ENCODE results near the gene GATAD2B. TPM values are rescaled to one million over a fixed set of nuclear protein-coding genes. Genes with fewer than 3 reads are reported as not detected.
A peak's percentile ranks its signal among the peaks of the same experiment; 100 is the strongest.

The GATAD2B gene
- total and polyA plus RNA-seq, 8 donors, result 31.5 to 41.5 (median 33.1) TPM

- TF ChIP-seq CTCF (IDR thresholded peaks at IDR 0.05), result no peak
- intact Hi-C loops (cut with DNase I), result no loop called here
- DNase-seq (peak in 1 of 4 donors; percentile 21), ATAC-seq (peak; percentile 70)
- H3K4me1 ChIP-seq, result peaks cover 4 to 19% of the 10 kb centered on the region in 2 donors
- H3K27me3 ChIP-seq, result no peaks in the 10 kb centered on the region
- H3K27ac ChIP-seq, result peak overlapping the region in 1 of 2 donors; percentile 3
- peaks cover 0 to 13% of the 10 kb centered on the region in 2 donors for H3K36me3 ChIP-seq
- no peaks in the 10 kb centered on the region for H3K9me3 ChIP-seq
- H3K4me3 ChIP-seq, result no peak overlapping the region
Measured at GRCh38 chr1:153888533-153888932, 34.2 kb downstream of the GATAD2B start.

GRCh38 chr1:153886127-153886526 is 36.6 kb downstream of the GATAD2B start:
- H3K9me3 ChIP-seq, result no peaks in the 10 kb centered on the region
- H3K36me3 ChIP-seq, result no peaks in the 10 kb centered on the region
- DNase-seq, result no peak
- peaks cover 4 to 43% of the 10 kb centered on the region in 2 donors for H3K4me1 ChIP-seq
- no peaks in the 10 kb centered on the region for H3K27me3 ChIP-seq
- TF ChIP-seq CTCF (IDR thresholded peaks at IDR 0.05), result no peak
- intact Hi-C loops (cut with DNase I), result no loop called here
- H3K4me3 ChIP-seq, result no peak overlapping the region
- peak overlapping the region in 1 of 2 donors; percentile 18 for H3K27ac ChIP-seq
- no peak for ATAC-seq

GRCh38 chr1:153883223-153883622 is 39.5 kb downstream of the GATAD2B start:
- ATAC-seq (no peak), DNase-seq (no peak)
- Histone ChIP-seq H3K27me3 (no peaks in the 10 kb centered on the region), H3K4me3 (no peak overlapping the region), H3K36me3 (no peaks in the 10 kb centered on the region), H3K9me3 (no peaks in the 10 kb centered on the region), H3K4me1 (peaks cover 0 to 39% of the 10 kb centered on the region in 2 donors), H3K27ac (no peak overlapping the region)
- intact Hi-C loops (cut with DNase I), result no loop called here
- no peak for TF ChIP-seq CTCF (IDR thresholded peaks at IDR 0.05)

GRCh38 chr1:153882296-153882912 is 40.4 kb downstream of the GATAD2B start:
- Histone ChIP-seq H3K36me3 (no peaks in the 10 kb centered on the region), H3K4me3 (no peak overlapping the region), H3K27me3 (no peaks in the 10 kb centered on the region), H3K9me3 (no peaks in the 10 kb centered on the region), H3K4me1 (peaks cover 0 to 35% of the 10 kb centered on the region in 2 donors), H3K27ac (peak overlapping the region in 1 of 2 donors; percentile 82)
- no peak for TF ChIP-seq CTCF (IDR thresholded peaks at IDR 0.05)
- ATAC-seq, result no peak
- DNase-seq, result no peak
- intact Hi-C loops (cut with DNase I), result no loop called here

- Histone ChIP-seq H3K27me3 (no peaks in the 10 kb centered on the region), H3K4me3 (peak overlapping the region in 1 of 2 donors; percentile 0), H3K9me3 (no peaks in the 10 kb centered on the region), H3K36me3 (no peaks in the 10 kb centered on the region), H3K4me1 (peaks cover 0 to 35% of the 10 kb centered on the region in 2 donors), H3K27ac (peak overlapping the region in 1 of 2 donors; percentile 82)
- no peak for TF ChIP-seq CTCF (IDR thresholded peaks at IDR 0.05)
- ATAC-seq, result peak; percentile 47
- DNase-seq, result peak in 2 of 4 donors; percentile 74 to 79
- intact Hi-C loops (cut with DNase I), result no loop called here
Measured at GRCh38 chr1:153881751-153882150, 41.0 kb downstream of the GATAD2B start.
